ENCODE data around the gene MYH16.
"Not testable (repeated sequence)": the region's sequence is repeated elsewhere in the genome, so short reads cannot be mapped to it uniquely, and the experiment has no call there.

The MYH16 gene

GRCh38 chr7:99308461-99309074 is 35.9 kb downstream of the MYH16 start:
- no peak for DNase-seq

- no peak for DNase-seq
These were observed 36.5 kb downstream of the MYH16 start for GRCh38 chr7:99309111-99309510.

GRCh38 chr7:99310004-99310403 is 37.4 kb downstream of the MYH16 start:
- no peak for DNase-seq

DNA sequence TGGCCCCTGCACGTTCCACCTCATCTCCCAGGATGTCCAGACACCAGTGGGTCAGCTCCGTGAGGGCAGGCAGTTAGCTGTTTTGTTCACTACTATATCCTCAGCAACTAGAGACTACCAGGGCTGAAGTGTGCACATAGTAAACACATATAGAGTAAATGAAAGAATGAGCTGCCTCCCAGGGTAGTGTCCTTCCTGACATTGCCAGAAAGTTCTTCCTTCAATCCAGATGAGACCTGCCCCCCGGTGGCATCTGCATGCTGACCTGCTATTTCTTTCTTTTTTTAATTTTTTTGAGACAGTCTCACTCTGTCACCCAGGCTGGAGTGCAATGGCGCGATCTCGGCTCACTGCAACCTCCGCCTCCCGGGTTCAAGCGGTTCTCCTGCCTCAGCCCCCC is 39.1 kb downstream of the MYH16 start:
- no peak for DNase-seq

DNA sequence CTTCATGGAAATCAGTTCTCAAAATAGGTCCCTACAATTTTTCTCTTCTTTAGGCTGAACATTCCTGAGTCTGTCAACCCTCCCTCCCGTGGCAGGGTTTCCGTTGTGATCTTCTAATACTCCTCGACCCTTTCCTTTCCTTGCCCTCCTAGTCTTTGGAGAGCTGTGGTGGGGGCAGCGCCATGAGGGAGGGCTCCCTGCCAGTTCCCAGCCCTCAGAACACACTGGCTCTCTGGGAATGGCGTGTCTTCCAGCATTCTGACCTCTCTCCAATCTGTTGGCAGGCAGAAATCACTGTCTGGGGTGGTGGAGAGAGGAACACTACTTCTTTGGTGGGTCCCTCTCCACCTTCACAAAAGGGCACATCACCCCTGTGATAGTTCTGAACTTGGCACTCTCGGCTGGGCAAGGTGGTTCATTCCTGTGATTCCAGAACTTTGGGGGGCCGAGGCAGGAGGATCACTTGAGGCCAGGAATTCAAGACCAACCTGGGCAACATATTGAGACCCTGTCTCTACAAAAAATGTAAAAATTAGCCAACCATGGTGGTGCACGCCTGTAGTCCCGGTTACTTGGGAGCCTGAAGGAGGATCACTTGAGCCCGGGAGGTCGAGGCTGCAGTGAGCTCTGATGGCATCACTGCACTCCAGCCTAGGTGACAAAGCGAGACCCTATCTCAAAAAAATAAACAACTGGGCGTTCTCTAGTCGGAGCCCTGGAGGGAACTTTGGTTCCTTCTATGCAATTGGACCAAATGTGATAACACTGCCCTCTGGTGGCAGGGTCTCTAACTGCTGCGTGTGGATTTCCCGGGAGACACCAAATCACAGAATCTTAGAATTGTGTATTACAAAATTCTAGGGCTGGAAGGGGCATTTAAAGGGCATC is 39.9 kb downstream of the MYH16 start:
- peak; percentile 54 for DNase-seq

DNA sequence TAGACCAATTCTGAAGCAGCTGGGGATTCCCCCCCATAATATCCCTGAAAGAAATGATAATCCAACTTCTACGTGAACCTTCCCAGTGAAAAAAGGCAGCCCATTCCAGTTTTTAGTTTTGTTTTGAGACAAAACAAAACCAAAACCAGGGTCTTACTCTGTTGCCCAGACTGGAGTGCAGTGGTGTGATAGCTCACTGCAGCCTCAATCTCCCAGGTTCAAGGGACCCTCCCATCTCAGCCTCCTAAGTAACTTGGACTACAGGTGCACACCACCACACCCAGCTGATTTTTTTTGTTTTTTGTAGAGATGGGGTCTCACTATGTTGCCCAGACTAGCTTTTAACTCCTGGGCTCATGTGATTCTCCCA is 40.5 kb downstream of the MYH16 start:
- DNase-seq, result no peak

- DNase-seq, result no peak
These were observed 41.9 kb downstream of the MYH16 start for GRCh38 chr7:99314504-99314903.

- no peak for DNase-seq
These were observed 47.7 kb downstream of the MYH16 start for GRCh38 chr7:99320371-99320770.

GRCh38 chr7:99322659-99323058 is 50.0 kb downstream of the MYH16 start:
- not testable (repeated sequence) for DNase-seq

GRCh38 chr7:99324559-99324958 is 51.9 kb downstream of the MYH16 start:
- no peak for DNase-seq

- no peak for DNase-seq
These were observed 52.4 kb downstream of the MYH16 start for GRCh38 chr7:99325001-99325493.

DNA sequence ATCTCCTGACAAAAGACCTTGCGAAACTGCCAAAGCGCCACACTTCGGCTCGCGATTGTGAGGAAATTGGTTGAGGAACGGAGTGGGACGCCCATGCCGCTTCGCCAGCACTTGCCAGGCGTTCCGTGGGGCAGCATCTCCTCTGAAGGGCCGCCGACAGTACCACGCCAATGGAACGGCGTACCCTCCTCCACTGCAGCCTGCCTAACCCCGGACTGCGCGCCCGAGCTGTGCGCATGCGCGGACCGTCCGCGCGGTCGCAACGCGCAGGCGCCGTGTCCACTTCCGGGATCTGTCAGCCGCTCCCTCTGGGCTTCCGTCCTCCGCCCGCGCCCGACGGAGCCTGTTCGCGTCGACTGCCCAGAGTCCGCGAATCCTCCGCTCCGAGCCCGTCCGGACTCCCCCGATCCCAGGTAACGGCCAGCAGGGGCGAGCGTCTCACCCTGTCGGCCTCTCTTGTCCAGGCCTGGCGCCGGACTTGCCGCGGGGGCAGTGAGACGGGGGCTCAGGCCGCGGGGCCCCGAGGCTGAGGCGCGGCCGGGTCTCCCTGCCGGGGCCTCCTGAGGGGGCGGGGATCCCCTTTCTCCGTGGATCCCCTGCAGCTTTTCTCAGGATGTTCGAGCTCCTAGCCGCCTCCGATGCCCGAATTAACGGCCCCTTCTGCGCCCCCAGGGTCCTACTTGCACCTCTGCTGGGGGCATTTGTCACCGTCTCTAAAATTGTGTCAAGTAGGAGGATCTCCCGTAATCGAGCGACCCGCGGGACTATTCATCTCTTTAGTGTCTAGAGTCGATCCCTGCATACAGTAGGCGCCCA is 53.2 kb downstream of the MYH16 start, which contains the start of gene ARPC1A:
ARPC1A (plus strand) TSS at position 307 of the 816 bp plus-strand sequence. CDS start 7,456 bp downstream, outside the sequence.
- peak; percentile 72 for DNase-seq

DNA sequence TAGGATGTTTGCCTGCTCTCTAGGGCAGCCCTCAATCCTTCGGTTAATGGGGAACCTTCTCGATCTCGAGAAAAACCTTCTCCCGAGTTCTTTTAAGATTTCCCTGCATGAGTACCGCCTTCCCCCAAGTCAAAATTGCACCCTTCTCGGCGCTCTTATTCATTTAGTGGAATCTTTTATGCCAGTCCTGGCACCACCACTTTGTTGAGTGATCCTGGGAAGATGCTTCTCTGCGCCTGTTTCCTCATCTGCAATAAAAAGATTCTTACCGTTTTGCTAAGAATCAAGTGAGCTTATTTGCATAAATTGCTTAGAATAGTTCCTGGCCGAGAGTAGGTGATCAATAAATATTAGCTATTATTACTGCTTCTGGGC is 53.8 kb downstream of the MYH16 start:
- no peak for DNase-seq

- DNase-seq, result peak; percentile 56
These were observed 57.8 kb downstream of the MYH16 start for GRCh38 chr7:99330314-99330961.

GRCh38 chr7:99331002-99331401 is 58.4 kb downstream of the MYH16 start:
- DNase-seq, result no peak

DNA sequence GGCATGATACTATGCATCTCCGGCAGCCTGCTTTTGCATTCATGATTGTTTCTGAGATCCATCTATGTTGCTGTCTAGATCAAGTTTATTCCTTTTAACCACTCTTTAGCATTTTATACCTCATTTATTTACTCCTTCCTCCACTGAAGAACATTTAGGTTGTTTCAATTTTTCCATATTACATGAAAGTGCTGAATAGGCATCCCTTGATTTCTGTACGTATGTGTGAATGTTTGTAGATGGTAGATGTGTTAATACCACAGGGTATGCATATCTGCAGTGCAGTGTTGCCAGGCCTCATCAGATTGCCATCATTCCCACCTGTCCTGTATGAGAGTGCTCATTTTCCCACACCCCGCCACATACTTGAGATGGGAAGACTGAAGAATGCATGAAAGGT is 67.0 kb downstream of the MYH16 start:
- DNase-seq, result no peak

DNA sequence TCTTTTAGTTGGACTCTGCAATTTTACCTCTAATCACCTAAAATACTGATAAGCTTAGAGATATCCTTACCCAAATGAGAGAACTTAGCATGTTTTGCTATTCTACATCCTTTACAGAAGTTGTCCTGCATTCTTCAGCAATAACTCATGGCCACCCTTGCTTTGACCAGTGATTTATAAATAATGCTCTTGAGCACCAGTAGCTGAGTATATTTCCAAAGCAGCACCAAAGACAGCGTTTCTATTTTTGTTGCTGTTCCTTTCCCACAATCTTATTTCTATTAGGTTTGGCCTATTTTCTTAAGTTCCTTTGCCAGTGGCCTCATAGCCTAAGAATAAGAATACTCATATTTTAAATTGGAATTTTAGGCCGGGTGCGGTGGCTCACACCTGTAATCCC is 68.0 kb downstream of the MYH16 start:
- DNase-seq, result no peak

GRCh38 chr7:99344061-99344647 is 71.5 kb downstream of the MYH16 start:
- DNase-seq, result no peak

DNA sequence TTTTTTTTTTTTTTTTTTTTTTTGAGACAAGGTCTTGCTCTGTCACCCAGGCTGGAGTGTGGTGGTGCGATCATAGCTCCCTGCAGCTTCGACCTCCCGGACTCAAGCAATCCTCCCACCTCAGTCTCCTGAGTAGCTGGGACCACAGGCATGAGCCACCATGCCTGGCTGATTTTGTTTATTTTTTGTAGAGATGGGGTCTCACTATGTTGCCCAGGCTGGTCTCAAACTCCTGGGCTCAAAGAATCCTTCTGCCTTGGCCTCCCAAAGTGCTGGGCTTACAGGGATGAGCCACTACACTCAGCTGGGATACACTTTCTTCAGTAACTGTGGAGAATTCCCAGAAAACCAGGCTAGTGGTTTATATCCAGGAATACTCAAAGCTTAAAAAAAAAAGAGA is 78.0 kb downstream of the MYH16 start:
- DNase-seq, result not testable (repeated sequence)

- DNase-seq, result no peak
These were observed 79.6 kb downstream of the MYH16 start for GRCh38 chr7:99352247-99352646.

DNA sequence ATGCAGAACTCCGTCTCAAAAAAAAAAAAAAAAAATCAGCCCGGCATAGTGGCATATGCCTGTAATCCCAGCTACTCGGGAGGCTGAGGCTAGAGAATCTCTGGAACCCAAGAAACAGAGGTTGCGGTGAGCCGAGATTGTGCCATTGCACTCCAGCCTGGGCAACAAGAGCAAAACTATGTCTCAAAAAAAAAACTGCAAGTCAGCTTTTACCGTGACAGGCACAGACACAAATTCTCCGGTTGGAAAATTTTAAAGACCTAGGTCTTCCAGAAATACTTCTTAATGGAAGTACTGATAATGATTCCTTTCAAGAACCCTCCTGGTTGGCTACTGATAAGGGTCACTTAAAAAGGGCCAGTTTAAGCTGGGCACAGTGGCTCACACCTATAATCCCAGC is 82.5 kb downstream of the MYH16 start:
- no peak for DNase-seq

DNA sequence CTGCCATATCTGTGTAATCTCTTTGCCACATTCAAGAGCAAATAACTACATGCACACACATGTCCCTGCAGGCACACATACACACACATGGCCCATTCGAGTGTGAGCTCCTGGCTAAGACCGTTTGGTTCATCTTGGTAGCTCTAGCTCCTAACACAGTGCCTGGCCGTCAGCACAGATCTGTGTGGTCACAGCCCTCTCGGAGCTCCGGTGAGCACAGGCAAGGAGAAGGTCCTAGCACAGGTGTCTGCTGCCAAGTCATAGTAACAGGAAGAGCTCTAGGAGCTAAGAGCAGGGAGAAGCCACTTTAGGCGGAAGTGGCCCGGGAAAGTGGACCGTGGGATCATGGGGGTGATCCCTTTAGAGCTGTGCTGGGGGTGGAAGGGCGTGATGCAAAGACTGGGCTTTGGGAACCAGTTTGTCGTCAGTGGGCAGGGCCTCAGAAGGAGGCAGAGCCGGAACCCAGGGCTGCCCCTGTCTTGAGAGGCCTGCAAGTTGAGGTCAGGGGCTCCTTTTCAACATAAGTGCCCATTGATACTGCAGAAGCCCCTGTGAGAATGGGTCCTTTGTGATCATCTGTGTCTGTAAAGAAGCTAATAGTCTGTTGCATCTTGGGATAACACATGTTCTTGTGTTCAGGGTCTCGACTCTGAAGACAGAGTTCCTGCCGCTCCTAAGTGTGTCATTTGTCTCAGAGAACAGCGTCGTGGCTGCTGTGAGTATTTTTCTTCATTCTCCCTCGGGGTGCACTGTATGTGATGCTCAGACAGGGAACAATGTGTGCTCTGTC is 85.3 kb downstream of the MYH16 start:
- DNase-seq, result no peak

Measured in amniotic stem cell (primary cell).